ENCODE measurements around the gene SMAD5.

Gene SMAD5

DNA sequence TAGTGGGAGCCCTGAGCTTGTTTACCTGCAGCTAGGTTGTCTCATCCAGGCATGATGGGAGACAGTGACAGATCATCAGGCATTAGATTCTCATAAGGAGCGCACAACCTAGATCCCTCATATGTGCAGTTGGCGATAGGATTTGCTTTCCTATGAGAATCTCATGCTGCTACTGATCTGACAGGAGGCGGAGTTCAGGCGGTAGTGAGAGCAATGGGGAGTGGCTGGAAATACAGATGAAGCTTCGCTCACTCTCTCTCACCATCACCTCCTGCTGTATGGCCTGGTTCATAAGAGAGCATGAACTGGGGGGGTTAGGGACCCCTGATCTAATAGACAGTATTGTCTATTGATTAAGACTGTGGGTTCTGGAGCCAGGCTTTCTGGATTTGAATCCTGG is 24.9 kb downstream of the SMAD5 start:
- DNase-seq, result no peak

- no peak for DNase-seq
These were observed 26.8 kb downstream of the SMAD5 start for GRCh38 chr5:136159457-136159856.

DNA sequence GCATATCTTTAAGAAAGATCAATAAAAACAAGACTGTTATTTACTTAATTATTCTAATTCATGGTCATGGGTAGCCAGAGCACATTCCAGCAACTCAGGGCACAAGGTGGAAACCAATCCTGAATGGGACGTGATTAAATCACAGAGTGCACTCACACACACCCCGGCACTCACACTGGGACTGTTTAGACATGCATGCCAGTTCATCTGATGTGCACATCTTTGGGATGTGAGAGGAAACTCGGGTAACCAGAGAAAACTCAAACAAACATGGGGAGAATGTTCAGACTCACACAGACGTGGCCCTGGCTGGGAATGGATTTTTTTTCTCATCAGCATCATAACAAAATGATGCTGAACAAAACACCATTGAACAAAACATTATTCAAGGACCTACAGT is 29.4 kb downstream of the SMAD5 start:
- DNase-seq, result no peak

DNA sequence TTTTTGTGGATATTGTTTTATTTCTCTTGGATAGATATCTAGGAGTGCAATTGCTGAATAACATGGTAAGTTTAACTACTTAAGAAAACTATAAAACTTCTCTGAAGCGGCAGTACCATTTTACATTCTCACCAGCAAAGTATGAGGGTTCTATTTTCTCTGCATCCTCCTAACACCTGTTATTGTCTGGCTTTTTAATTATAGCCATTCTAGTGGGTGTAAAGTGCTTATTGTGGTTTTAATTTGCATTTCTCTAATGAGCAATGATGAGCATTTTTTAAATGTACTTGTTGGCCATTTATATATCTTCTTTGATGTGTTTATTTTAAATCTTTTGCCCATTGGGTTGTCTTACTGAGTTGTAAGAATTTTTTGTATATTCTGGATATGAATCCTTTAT is 31.6 kb downstream of the SMAD5 start:
- no peak for DNase-seq

- DNase-seq, result no peak
These were observed 34.3 kb downstream of the SMAD5 start for GRCh38 chr5:136166909-136167308.

DNA sequence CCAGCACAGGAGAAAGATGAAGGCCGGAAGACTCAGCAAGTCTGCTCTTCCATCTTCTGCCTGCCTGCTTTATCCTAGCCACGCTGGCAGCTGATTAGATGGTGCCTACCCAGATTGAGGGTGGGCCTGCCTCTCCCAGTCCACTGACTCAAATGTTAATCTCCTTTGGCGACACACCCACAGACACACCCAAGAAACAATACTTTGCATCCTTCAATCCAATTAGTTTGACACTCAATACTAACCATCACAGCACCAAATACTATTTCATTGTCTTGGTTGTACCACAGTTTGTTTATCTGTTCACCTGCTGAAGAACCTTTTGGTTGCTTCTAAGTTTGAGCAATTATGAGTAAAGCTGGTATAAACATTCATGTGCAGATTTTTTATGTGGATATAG is 36.6 kb downstream of the SMAD5 start:
- DNase-seq, result no peak

DNA sequence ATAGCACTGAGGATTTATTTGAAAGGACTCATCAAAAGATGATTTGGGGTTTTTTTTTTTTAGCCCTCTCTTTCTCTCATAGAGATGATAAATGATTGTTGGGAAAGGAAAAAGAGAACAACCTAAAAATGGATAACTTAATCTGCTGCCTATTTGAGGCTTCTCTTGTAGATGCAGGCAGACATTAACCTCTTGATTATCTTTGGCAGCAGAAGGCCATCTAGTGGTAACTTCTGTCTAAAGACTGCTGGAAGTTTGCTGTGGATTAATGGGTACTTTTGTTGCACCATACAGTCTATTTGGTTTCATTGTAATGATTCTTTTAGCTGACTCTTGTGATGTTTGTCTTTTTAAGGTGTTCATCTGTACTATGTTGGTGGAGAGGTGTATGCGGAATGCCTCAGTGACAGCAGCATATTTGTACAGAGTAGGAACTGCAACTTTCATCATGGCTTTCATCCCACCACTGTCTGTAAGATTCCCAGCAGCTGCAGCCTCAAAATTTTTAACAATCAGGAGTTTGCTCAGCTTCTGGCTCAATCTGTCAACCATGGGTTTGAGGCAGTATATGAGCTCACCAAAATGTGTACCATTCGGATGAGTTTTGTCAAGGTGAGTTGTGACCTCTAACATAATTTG is 41.5 kb downstream of the SMAD5 start:
- no peak for DNase-seq

DNA sequence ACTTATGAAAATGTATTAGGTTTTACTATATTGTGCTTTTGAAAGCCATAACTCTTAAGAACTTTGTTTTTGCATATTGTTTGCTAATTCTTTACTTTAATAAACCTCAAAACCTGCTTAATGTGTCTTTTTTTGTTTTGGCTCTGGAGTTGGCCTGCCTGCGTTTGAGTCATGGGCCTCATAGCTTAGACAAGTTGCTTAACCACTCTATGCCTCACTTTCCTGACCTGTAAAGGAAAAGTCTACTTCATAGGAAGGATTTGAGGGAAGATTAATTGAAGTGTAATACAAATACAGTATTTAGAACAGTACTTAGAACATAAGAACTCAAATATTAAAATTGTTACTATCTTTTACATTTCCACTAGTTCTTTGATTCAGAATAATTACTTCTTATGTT is 50.0 kb downstream of the SMAD5 start:
- DNase-seq, result no peak

GRCh38 chr5:136185974-136186665 is 53.5 kb downstream of the SMAD5 start:
- no peak for DNase-seq

DNA sequence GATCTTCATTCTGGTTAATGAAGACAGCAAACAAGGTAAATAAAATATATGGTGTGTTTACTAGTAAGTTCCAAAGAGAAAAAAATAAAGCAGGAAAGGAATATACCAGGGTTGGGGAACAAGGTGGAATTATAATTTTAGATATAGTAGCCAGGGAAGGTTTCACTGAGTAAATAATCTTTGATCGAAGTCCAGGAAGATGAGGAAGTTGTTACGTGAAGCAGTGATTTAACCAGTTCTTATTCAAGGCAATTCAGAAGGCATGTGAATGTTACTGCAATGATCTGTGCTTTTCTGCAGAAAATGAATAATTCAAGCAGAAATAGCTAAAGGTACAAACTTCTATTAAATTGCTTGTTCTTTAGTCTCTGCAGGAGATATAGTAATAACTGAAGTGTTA is 54.2 kb downstream of the SMAD5 start:
- DNase-seq, result no peak

DNA sequence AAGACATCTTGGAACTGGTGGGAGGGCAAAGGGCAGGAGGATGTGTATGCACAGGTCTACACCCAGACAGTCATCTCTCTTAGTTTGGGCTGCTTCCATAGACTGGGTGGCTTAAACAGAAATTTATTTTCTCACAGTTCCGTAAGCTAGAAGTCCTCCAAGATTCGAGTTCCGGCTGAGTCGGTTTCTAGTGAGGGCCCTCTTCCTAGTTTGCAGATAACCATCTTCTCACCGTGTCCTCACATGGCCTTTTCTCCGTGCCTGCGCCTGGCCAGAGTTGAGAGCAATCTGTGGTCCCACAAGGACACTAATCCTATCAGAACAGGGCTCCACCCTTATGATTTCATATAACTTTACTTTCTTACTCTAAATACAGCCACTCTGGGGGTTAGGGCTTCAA is 56.2 kb downstream of the SMAD5 start:
- no peak for DNase-seq

DNA sequence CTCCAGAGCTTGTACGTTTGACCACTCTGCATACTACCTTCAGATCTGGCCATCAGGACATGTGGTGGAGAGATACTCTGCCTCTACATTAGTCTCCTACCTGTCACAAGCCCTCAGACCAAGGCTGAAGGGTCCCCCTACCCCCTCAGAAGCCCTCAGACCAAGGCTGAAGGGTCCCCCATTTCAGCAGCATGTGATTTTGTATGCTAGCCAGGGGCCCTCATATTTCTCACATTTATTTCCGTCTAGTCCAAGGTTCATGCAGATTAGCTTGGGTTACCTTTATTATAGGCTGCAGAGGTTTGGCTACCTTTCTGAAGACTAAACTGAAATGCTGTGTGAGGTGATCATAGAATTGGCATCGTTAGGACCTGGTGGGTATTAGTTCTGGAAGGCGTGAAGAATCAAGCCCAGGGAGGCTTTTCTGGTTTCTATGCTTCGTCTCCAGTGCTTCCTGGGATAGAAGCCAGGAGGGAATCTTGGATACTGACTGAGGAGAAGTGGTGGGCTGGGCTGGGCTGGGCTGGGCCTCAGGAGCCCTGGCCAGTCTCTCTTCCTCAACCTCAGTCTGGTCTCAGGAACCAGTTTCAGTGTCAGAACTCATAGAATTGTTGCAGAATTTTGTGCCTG is 57.6 kb downstream of the SMAD5 start:
- no peak for DNase-seq

GRCh38 chr5:136190904-136191303 is 58.3 kb downstream of the SMAD5 start:
- no peak for DNase-seq

GRCh38 chr5:136191304-136192014 is 58.8 kb downstream of the SMAD5 start:
- no peak for DNase-seq

DNA sequence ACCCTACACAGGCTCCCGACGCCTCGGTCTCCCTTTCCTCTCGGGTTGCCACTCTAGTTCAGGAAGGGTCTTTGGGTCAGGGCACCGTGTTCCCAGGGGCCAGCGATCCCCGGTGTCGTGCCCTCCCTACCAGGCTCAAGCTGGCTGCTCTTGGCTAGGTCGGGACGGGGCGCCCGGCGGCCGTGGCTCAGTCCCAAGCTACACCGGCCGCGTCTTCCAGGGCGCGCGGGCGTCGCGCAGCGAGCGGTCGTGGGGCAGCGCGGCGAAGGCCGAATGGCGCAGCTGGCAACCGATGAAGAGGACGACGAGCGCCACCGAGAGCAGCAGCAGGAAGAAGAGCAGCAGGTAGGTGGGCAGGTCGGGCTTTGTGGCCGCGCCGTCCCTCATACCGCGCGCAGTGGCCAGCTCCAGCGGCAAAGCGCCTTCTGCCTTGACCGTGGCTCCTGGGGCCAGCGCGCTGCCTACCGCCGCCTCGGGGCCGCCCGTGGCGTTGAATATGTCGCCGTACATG is 59.4 kb downstream of the SMAD5 start:
- no peak for DNase-seq

- DNase-seq, result no peak
These were observed 60.1 kb downstream of the SMAD5 start, which contains the start of gene SMIM32 for GRCh38 chr5:136192526-136193321. Gene SMIM32 (minus strand): TSS chr5:136193162. CDS start chr5:136192524, 638 bp downstream.

DNA sequence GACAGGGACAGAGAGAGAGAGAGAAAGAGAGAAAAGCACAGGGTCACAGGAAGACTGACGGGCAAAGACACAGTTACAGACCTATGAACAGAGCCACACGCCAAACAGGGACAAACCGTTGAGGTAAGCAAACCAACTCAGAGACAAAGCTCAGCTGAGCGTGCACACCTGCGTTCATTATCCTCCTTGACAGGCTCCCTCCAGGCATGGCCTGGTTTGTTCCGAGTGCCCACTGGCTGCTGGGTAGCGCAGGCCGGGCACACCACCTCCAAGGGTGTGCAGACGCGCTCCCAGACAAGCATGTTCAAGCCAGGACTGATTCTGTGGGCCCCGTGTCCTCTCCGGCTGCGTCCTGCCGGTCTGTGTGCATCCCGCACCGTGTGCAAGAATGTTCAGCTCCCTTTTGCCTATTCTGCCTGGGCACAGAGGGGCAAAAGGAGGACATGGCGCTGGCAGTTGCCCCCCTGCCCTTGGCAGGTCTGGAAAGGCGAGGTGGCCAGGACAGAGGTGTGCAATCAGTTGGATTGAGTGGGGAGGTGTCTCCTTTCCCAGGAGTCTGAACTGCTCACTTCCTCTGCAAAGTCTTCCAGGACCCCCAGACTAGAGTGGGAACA is 60.8 kb downstream of the SMAD5 start:
- DNase-seq, result no peak

DNA sequence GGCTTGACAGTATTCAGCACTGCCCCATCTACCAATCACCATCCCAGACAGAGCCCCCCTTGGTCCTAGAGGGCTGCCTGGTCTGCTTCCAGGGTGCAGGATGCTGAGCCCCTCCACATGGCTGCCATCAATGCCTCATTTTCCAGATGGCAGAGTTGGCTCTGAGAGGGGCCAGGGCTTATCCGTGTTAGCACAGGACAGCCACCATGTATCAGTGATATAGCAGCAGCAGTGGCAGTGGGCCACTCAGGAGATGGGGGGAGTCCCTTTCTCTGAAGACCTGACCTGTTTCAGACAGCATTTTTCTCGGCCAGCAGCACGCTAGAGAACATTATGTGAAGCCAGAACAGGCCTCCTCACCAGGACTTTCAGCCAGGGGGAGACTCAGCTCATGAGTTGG is 61.9 kb downstream of the SMAD5 start:
- DNase-seq, result no peak

DNA sequence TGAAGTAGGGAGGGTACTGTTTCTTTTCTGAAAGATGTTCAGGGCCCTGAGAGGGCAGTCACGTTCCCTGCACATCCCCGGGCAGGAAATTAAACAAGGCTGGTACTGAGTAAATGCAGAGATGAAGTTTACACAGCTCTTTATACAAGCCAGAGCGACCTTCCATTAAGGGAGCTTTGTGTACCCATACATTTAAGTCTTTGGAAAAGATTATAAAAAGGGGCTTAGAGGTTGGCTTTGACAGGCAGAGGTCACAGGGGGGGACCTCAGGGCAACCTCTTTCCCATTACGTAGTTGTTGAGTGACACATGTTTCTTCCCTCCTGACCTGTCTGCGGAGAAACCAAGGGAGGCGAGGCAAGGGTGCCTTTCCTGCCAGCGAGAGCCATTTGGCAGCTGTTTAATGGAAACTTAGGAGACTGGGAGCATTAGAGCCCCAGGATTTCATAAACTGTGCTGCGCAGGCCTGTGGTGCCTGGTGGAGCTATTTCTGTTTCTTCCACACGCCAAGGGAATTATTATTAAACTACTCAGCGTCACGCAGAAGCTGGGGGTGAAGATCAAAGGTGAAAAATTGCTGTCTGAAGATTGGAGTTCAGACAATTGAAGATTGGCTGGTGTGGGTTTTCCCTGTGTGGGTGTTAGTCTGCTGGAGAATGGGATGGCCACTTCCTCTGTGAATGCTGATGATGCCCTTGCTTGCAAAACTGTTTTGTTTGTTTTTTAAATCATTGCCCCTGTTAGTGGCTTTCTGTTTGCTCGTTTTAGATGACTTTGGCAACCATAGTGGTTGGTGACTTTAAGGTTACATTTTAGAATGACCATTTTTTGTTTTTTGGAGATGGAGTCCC is 63.6 kb downstream of the SMAD5 start:
- no peak for DNase-seq

GRCh38 chr5:136197462-136198142 is 65.0 kb downstream of the SMAD5 start:
- DNase-seq, result no peak

DNA sequence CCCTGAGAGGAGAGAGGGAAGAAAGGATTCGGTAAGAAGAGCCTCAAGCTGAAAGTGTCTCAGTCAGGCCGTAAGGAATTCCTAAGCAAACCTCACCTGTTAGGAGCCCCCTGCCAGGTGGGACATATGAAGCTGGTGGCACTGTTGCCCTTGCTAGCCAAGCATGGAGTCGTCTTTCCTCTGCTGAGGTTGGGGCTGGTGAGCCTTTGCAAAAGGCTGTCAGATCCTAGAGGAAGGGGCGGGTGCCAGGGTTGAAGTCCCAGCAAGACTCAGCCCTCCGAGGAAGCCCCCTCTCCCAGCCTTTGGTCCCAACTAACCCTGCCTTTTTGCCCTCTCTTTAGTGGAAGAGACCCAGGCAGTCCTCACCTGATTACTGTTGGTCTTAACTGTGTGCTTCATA is 65.8 kb downstream of the SMAD5 start:
- no peak for DNase-seq
